Uterus (tissue), 4 donors: ENCODE data around the gene XYLT1. TPM values are rescaled to one million over a fixed set of nuclear protein-coding genes. Genes with fewer than 3 reads are reported as not detected.

Experiments
- DNase-seq, 2 donors: peaks; one replicate each; pipeline ENCODE4 v3.0.0-alpha.2; 2019 to 2020
- H3K27ac ChIP-seq, 2 donors: fragments of 200-600 bp; sonication (generic); 1 replicate in 1 of 2; 2 replicates in 1 of 2; pipeline ENCODE4 v1.5.1; 2016 to 2018
- H3K27me3 ChIP-seq, 2 donors: fragments of 200-600 bp; sonication (generic); one replicate each; pipeline ENCODE4 v1.5.1; 2018 to 2019; ENCODE audit warnings: control low read depth in 1 of 2
- H3K36me3 ChIP-seq, 2 donors: fragments of 200-600 bp; sonication (generic); one replicate each; pipeline ENCODE4 v1.5.1; 2019; ENCODE audit warnings: control low read depth in 1 of 2
- H3K4me1 ChIP-seq, 2 donors: fragments of 200-600 bp; sonication (generic); one replicate each; pipeline ENCODE4 v1.5.1; 2018 to 2019; ENCODE audit warnings: control low read depth in 1 of 2
- H3K4me3 ChIP-seq, 2 donors: fragments of 200-600 bp; sonication (generic); 1 replicate in 1 of 2; 2 replicates in 1 of 2; pipeline ENCODE4 v1.5.1; 2018 to 2019; ENCODE audit warnings: mild to moderate bottlenecking in 1 of 2
- H3K9me3 ChIP-seq, 2 donors: fragments of 200-600 bp; sonication (generic); one replicate each; pipeline ENCODE4 v1.5.1; 2019; ENCODE audit warnings: control low read depth in 1 of 2
- CTCF ChIP-seq, 4 experiments: fragments of 200-600 bp in 2 of 4; fragments of 450-650 bp in 2 of 4; sonication (generic) in 2 of 4; IDR thresholded peaks; one replicate each; pipeline ENCODE4 v1.5.1; 2016 to 2019; ENCODE audit warnings: antibody characterized with exemption in 4 of 4, mild to moderate bottlenecking in 2 of 4, moderate library complexity in 1 of 4
- POLR2A ChIP-seq, 2 donors: fragments of 450-650 bp; IDR thresholded peaks; one replicate each; pipeline ENCODE4 v1.6.1; 2016; ENCODE audit warnings: antibody characterized with exemption in 2 of 2, mild to moderate bottlenecking in 1 of 2, moderate library complexity in 1 of 2
- intact Hi-C: fragments of 100-400 bp; cut with DNase I; formaldehyde crosslinking; loops from one replicate; pipeline ENCODE4 v1.15.1; 2023; ENCODE audit warnings: low total_unique reads
- total RNA-seq, 4 donors: library from RNA; depleted of rRNA in 3 of 4; stranded (reverse); fragments of >200 nt in 3 of 4; gene quantifications; one replicate each; pipeline versions ENCODE4 v1.1.0 to v1.2.4, GENCODE V29; 2014 to 2023
- donor health status: DM: yes; HTN: yes; CAD: no.

Gene XYLT1
- total RNA-seq, 4 donors from 2014 or later, result 1.5 to 42.2 (median 15.7) TPM

GRCh38 chr16:17403859-17404545 is 66.8 kb downstream of the XYLT1 start:
- no peak for DNase-seq
- Histone ChIP-seq H3K36me3 (no peaks in the 10 kb centered on the region), H3K9me3 (no peaks in the 10 kb centered on the region), H3K27me3 (no peaks in the 10 kb centered on the region), H3K27ac (peak overlapping the region; percentile 19 to 77), H3K4me3 (no peak overlapping the region), H3K4me1 (no peaks in the 10 kb centered on the region)
- TF ChIP-seq CTCF (IDR thresholded peaks at IDR 0.05), result no peak
- TF ChIP-seq POLR2A (IDR thresholded peaks at IDR 0.05), result no peak
- intact Hi-C loops, result no loop called here

GRCh38 chr16:17403156-17403809 is 67.5 kb downstream of the XYLT1 start:
- Histone ChIP-seq H3K36me3 (no peaks in the 10 kb centered on the region), H3K4me1 (no peaks in the 10 kb centered on the region), H3K27me3 (no peaks in the 10 kb centered on the region), H3K9me3 (no peaks in the 10 kb centered on the region), H3K27ac (peak overlapping the region in 1 of 2 donors; percentile 19), H3K4me3 (no peak overlapping the region)
- intact Hi-C loops, result no loop called here
- DNase-seq, result no peak
- no peak for TF ChIP-seq CTCF (IDR thresholded peaks at IDR 0.05)
- no peak for TF ChIP-seq POLR2A (IDR thresholded peaks at IDR 0.05)

- intact Hi-C loops, result no loop called here
- Histone ChIP-seq H3K27ac (peak overlapping the region; percentile 23 to 60), H3K4me3 (no peak overlapping the region), H3K36me3 (no peaks in the 10 kb centered on the region), H3K9me3 (no peaks in the 10 kb centered on the region), H3K4me1 (peaks cover 0 to 3% of the 10 kb centered on the region in 2 donors), H3K27me3 (no peaks in the 10 kb centered on the region)
- TF ChIP-seq CTCF (IDR thresholded peaks at IDR 0.05) (no peak), POLR2A (IDR thresholded peaks at IDR 0.05) (no peak)
- DNase-seq, result peak in 1 of 2 donors; percentile 59
Observed at GRCh38 chr16:17397499-17397891, 73.3 kb downstream of the XYLT1 start.

GRCh38 chr16:17396762-17397498 is 73.8 kb downstream of the XYLT1 start:
- H3K36me3 ChIP-seq, result no peaks in the 10 kb centered on the region
- H3K27me3 ChIP-seq, result no peaks in the 10 kb centered on the region
- intact Hi-C loops, result no loop called here
- H3K4me3 ChIP-seq, result no peak overlapping the region
- peaks cover 0 to 3% of the 10 kb centered on the region in 2 donors for H3K4me1 ChIP-seq
- H3K9me3 ChIP-seq, result no peaks in the 10 kb centered on the region
- TF ChIP-seq POLR2A (IDR thresholded peaks at IDR 0.05), result no peak
- no peak for TF ChIP-seq CTCF (IDR thresholded peaks at IDR 0.05)
- DNase-seq, result peak in 1 of 2 donors; percentile 42
- peak overlapping the region; percentile 43 to 60 for H3K27ac ChIP-seq
